GM18526 (cell line): ENCODE measurements around the gene CNDP2.

Experiments
- POLR2A ChIP-seq: IDR thresholded peaks from 3 replicates; pipeline ENCODE4 v1.6.1; 2011; ENCODE audit not compliant: insufficient read length; ENCODE audit errors: extremely low read depth

CNDP2 gene

GRCh38 chr18:74459889-74460288 is 36.3 kb upstream of the CNDP2 start:
- no peak for TF ChIP-seq POLR2A

- TF ChIP-seq POLR2A: no peak
Observed at GRCh38 chr18:74460825-74461224, 35.3 kb upstream of the CNDP2 start.

GRCh38 chr18:74463254-74463653 is 32.9 kb upstream of the CNDP2 start:
- TF ChIP-seq POLR2A: no peak

GRCh38 chr18:74463983-74464382 is 32.2 kb upstream of the CNDP2 start:
- TF ChIP-seq POLR2A: no peak

- no peak for TF ChIP-seq POLR2A
Observed at GRCh38 chr18:74465775-74466174, 30.4 kb upstream of the CNDP2 start.

- no peak for TF ChIP-seq POLR2A
Observed at GRCh38 chr18:74468547-74469061, 27.6 kb upstream of the CNDP2 start.

GRCh38 chr18:74472312-74472711 is 23.9 kb upstream of the CNDP2 start:
- no peak for TF ChIP-seq POLR2A

- TF ChIP-seq POLR2A: no peak
Observed at GRCh38 chr18:74473976-74474640, 22.1 kb upstream of the CNDP2 start.

- TF ChIP-seq POLR2A: no peak
Observed at GRCh38 chr18:74476140-74476539, 20.0 kb upstream of the CNDP2 start.

- no peak for TF ChIP-seq POLR2A
Observed at GRCh38 chr18:74477771-74478170, 18.4 kb upstream of the CNDP2 start.

GRCh38 chr18:74478316-74478715 is 17.8 kb upstream of the CNDP2 start:
- TF ChIP-seq POLR2A: no peak

GRCh38 chr18:74478880-74479279 is 17.3 kb upstream of the CNDP2 start:
- TF ChIP-seq POLR2A: no peak

- TF ChIP-seq POLR2A: no peak
Observed at GRCh38 chr18:74479486-74480148, 16.5 kb upstream of the CNDP2 start.

- no peak for TF ChIP-seq POLR2A
Observed at GRCh38 chr18:74480149-74480651, 16.0 kb upstream of the CNDP2 start.

GRCh38 chr18:74482697-74483096 is 13.5 kb upstream of the CNDP2 start:
- no peak for TF ChIP-seq POLR2A

GRCh38 chr18:74486119-74486849 is 9.9 kb upstream of the CNDP2 start:
- no peak for TF ChIP-seq POLR2A
